Smooth muscle cell (in vitro differentiated cells): Measurements from ENCODE around the gene BTN1A1. TPM values are rescaled to one million over a fixed set of nuclear protein-coding genes. Genes with fewer than 3 reads are reported as not detected.

Experiments used
- DNase-seq: peaks from one replicate; lab custom pipeline; 2025; ENCODE audit not compliant: unreplicated experiment; lab: John Stamatoyannopoulos, UW
- H2AFZ ChIP-seq: fragments of 200-600 bp; sonication (generic); 2 replicates; pipeline ENCODE4 v1.6.0; 2016; ENCODE audit warnings: antibody characterized with exemption, low read depth, mild to moderate bottlenecking
- H3F3A ChIP-seq: fragments of 200-600 bp; sonication (generic); 2 replicates; pipeline ENCODE4 v1.6.0; 2017; ENCODE audit warnings: antibody characterized with exemption, low read depth
- H3K27ac ChIP-seq: fragments of 200-600 bp; sonication (generic); 2 replicates; pipeline ENCODE4 v1.5.1; 2016; ENCODE audit warnings: low read depth, mild to moderate bottlenecking
- H3K27me3 ChIP-seq: fragments of 200-600 bp; sonication (generic); 2 replicates; pipeline ENCODE4 v1.6.1; 2016; ENCODE audit warnings: low read depth, mild to moderate bottlenecking
- H3K36me3 ChIP-seq: fragments of 200-600 bp; sonication (generic); 2 replicates; pipeline ENCODE4 v1.5.1; 2016; ENCODE audit warnings: low read depth
- H3K4me1 ChIP-seq: fragments of 200-600 bp; sonication (generic); 2 replicates; pipeline ENCODE4 v1.5.1; 2016; ENCODE audit warnings: low read depth
- H3K4me2 ChIP-seq: fragments of 200-600 bp; sonication (generic); 2 replicates; pipeline ENCODE4 v1.6.0; 2016; ENCODE audit warnings: mild to moderate bottlenecking
- H3K4me3 ChIP-seq: fragments of 200-600 bp; sonication (generic); 2 replicates; pipeline ENCODE4 v1.5.1; 2016; ENCODE audit warnings: mild to moderate bottlenecking
- H3K79me2 ChIP-seq: fragments of 200-600 bp; sonication (generic); 2 replicates; pipeline ENCODE4 v1.6.0; 2016; ENCODE audit warnings: low read depth, mild to moderate bottlenecking
- H3K9ac ChIP-seq: fragments of 200-600 bp; sonication (generic); 2 replicates; pipeline ENCODE4 v1.6.0; 2016; ENCODE audit warnings: low read depth
- H3K9me3 ChIP-seq: fragments of 200-600 bp; sonication (generic); replicated peaks from 2 replicates; pipeline ENCODE4 v1.5.1; 2016; ENCODE audit warnings: low read depth
- H4K20me1 ChIP-seq: fragments of 200-600 bp; sonication (generic); 2 replicates; pipeline ENCODE4 v1.6.0; 2016; ENCODE audit warnings: low read depth
- CTCF ChIP-seq: fragments of 200-600 bp; sonication (generic); IDR thresholded peaks from 2 replicates; pipeline ENCODE4 v1.5.1; 2017; ENCODE audit warnings: borderline replicate concordance, mild to moderate bottlenecking, antibody characterized with exemption; ENCODE audit not compliant: insufficient read depth, poor library complexity, severe bottlenecking
- WGBS: methylation state at CpG from one replicate; pipeline ENCODE4 v1.1.7; 2016; ENCODE audit warnings: low lambda C conversion rate; 5-methylcytosine and 5-hydroxymethylcytosine counted together
- polyA plus RNA-seq: library from polyadenylated mRNA; unstranded; fragments of >200 nt; fragmentation: Nextera tagmentation; extraction: Ambion mirVana; gene quantifications from 2 replicates; pipeline ENCODE4 v1.2.1, GENCODE V29; 2016
- total RNA-seq: library from RNA; depleted of rRNA; stranded (reverse); fragments of >200 nt; gene quantifications from 2 replicates; pipeline ENCODE4 v1.2.3, GENCODE V29; 2014

Gene BTN1A1
- total and polyA plus RNA-seq, 2 experiments from 2014 or later = not detected

GRCh38 chr6:26471970-26472369, 28.1 kb upstream of the BTN1A1 start:
- DNase-seq = no peak
- no peak overlapping the region for H3K27ac ChIP-seq
- H4K20me1 ChIP-seq = no peaks in the 10 kb centered on the region
- no peak overlapping the region for H3K4me2 ChIP-seq
- H3K79me2 ChIP-seq = no peaks in the 10 kb centered on the region
- no peak for TF ChIP-seq CTCF
- H3F3A ChIP-seq = peaks cover 20% of the 10 kb centered on the region
- H3K9me3 ChIP-seq = no peaks in the 10 kb centered on the region
- H3K27me3 ChIP-seq = no peaks in the 10 kb centered on the region
- H3K4me1 ChIP-seq = peaks cover 26% of the 10 kb centered on the region
- no peak overlapping the region for H3K4me3 ChIP-seq
- no peak overlapping the region for H2AFZ ChIP-seq
- H3K9ac ChIP-seq = no peak overlapping the region
- H3K36me3 ChIP-seq = no peaks in the 10 kb centered on the region

GRCh38 chr6:26472549-26473290, 27.4 kb upstream of the BTN1A1 start:
- no peak for DNase-seq
- H3K9ac ChIP-seq = peak overlapping the region; percentile 37
- H3K27me3 ChIP-seq = no peaks in the 10 kb centered on the region
- peak overlapping the region; percentile 90 for H3K27ac ChIP-seq
- no peak overlapping the region for H2AFZ ChIP-seq
- no peak overlapping the region for H3K4me2 ChIP-seq
- no peak for TF ChIP-seq CTCF
- peaks cover 20% of the 10 kb centered on the region for H3F3A ChIP-seq
- no peaks in the 10 kb centered on the region for H3K79me2 ChIP-seq
- peaks cover 26% of the 10 kb centered on the region for H3K4me1 ChIP-seq
- 97% methylated on average over 4 of the region's 4 CpGs for WGBS
- no peak overlapping the region for H3K4me3 ChIP-seq
- H3K36me3 ChIP-seq = no peaks in the 10 kb centered on the region
- no peaks in the 10 kb centered on the region for H4K20me1 ChIP-seq
- H3K9me3 ChIP-seq = no peaks in the 10 kb centered on the region

GRCh38 chr6:26473429-26473757, 26.7 kb upstream of the BTN1A1 start:
- WGBS = 91% methylated on average over 1 of the region's 1 CpG
- no peak for TF ChIP-seq CTCF
- H3K4me2 ChIP-seq = peak overlapping the region; percentile 84
- H3K4me1 ChIP-seq = peaks cover 26% of the 10 kb centered on the region
- H3K9ac ChIP-seq = peak overlapping the region; percentile 37
- H4K20me1 ChIP-seq = no peaks in the 10 kb centered on the region
- DNase-seq = no peak
- no peaks in the 10 kb centered on the region for H3K27me3 ChIP-seq
- peak overlapping the region; percentile 90 for H3K27ac ChIP-seq
- no peaks in the 10 kb centered on the region for H3K9me3 ChIP-seq
- no peaks in the 10 kb centered on the region for H3K36me3 ChIP-seq
- H3K4me3 ChIP-seq = peak overlapping the region; percentile 59
- no peaks in the 10 kb centered on the region for H3K79me2 ChIP-seq
- peaks cover 20% of the 10 kb centered on the region for H3F3A ChIP-seq
- peak overlapping the region; percentile 78 for H2AFZ ChIP-seq
